Psoas muscle (tissue), 8 donors: ENCODE results near the gene GNPAT. TPM values are rescaled to one million over a fixed set of nuclear protein-coding genes. Genes with fewer than 3 reads are reported as not detected.

Source experiments
- ATAC-seq, 4 donors: fragments of 200-7000 bp; cut with Tn5 transposase; one replicate each; pipeline ENCODE4 v1.9.1; 2020; ENCODE audit warnings: moderate library complexity in 3 of 4, mild to moderate bottlenecking in 2 of 4
- DNase-seq, 2 donors: peaks; one replicate each; pipeline ENCODE4 v3.0.0-alpha.2; 2020
- H3K27ac ChIP-seq: fragments of 200-600 bp; one replicate; pipeline ENCODE4 v1.8.0; 2022
- H3K27me3 ChIP-seq, 3 donors: fragments of 200-600 bp in 1 of 3; one replicate each; pipeline versions ENCODE4 v1.6.1 to v1.8.0; 2013 to 2022; ENCODE audit warnings: low read length in 2 of 3, mild to moderate bottlenecking in 2 of 3, moderate library complexity in 1 of 3; ENCODE audit not compliant: insufficient read depth in 3 of 3
- H3K36me3 ChIP-seq, 2 donors: fragments of 200-600 bp in 1 of 2; one replicate each; pipeline versions ENCODE4 v1.6.1 to v1.8.0; 2013 to 2022; ENCODE audit warnings: low read depth in 1 of 2, mild to moderate bottlenecking in 1 of 2, moderate library complexity in 1 of 2; ENCODE audit not compliant: insufficient read depth in 1 of 2
- H3K4me1 ChIP-seq: fragments of 200-600 bp; one replicate; pipeline ENCODE4 v1.8.0; 2022
- H3K4me3 ChIP-seq: fragments of 200-600 bp; one replicate; pipeline ENCODE4 v1.8.0; 2022; ENCODE audit warnings: mild to moderate bottlenecking
- H3K9me3 ChIP-seq: fragments of 200-600 bp; one replicate; pipeline ENCODE4 v1.8.0; 2022
- WGBS, 3 donors: extraction: QIAGEN DNeasy Blood & Tissue Kit; methylation state at CpG; one replicate each; pipeline versions ENCODE4 v1.1.6 to v1.1.7; 2013; 5-methylcytosine and 5-hydroxymethylcytosine counted together
- intact Hi-C, 2 donors: fragments of 100-400 bp; cut with DNase I; formaldehyde crosslinking; loops; one replicate each; pipeline versions ENCODE4 v1.11.0 to v1.14.2; 2022
- polyA plus RNA-seq, 3 donors: library from polyadenylated mRNA; stranded (reverse); fragments of 200-250 nt; gene quantifications; one replicate each; pipeline ENCODE4 v1.2.3, GENCODE V29; 2013
- total RNA-seq, 4 donors: library from RNA; stranded (reverse); fragmentation: NEBNext Ultra II Directional in 2 of 4; extraction: Animal tissue kit (Norgen Biotek cat#: 25700) in 2 of 4; gene quantifications; one replicate each; pipeline versions ENCODE4 v1.2.1 to v1.2.4, GENCODE V29; 2021 to 2023
- TF ChIP-seq, protein P1 (sequence below): fragments of 200-600 bp; IDR thresholded peaks from one replicate; pipeline ENCODE4 v1.8.0; 2022; ENCODE audit warnings: antibody characterized with exemption
- donor health status: healthy with polysubstance abuse.
- donor health status: DM: no; HTN: no; CAD: no; lungs with moderate emphysema.
- donor health status: Bipolar disorder and iron deficiency.
- donor health status: healthy.
- donor health status: DM: yes; HTN: yes; CAD: no.
- donor health status: DM: no; HTN: no; CAD: no.
- donor health status: DM: no; HTN: no; CAD: no.
- donor health status: DM: yes; HTN: yes; CAD: no.

Gene GNPAT
- total and polyA plus RNA-seq, 7 donors = 45.5 to 112 (median 70.9) TPM

DNA sequence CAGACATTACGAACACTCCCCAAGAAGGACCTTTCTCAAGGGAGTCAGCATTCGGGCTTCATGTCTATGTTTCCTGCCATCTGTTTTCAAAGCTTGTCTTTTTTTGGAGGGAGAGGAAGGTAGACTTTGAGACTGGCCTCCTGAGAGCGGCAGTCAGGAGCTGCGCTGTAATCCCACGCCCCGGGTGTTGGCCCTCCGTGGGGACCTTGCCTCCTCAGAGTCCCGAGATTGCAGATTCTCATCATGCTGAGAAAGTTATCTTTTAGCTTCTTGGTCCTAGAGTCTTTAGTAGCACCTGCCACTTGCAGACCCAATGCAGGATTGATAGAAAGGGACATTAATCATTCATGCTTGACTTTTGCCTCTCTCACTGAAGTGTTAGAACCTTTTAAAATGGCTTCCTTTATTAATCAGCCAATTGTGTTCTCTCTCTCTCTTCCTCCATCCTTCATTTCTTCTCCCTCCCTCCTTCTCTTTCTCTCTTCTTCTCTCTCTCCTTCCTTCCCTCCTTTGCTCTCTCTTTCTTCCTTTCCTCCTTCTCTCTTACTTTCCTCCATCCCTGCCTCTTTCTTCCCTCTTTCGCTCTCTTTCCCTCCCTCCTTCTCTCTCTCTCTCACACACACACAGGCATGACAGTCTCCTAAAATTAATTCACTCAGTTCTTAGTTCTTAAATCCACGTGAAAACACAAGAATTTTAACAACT is 25.2 kb upstream of the GNPAT start:
- intact Hi-C loops = no loop called here
- H3K36me3 ChIP-seq = no peaks in the 10 kb centered on the region
- no peak overlapping the region for H3K4me3 ChIP-seq
- TF ChIP-seq, protein P1, sequence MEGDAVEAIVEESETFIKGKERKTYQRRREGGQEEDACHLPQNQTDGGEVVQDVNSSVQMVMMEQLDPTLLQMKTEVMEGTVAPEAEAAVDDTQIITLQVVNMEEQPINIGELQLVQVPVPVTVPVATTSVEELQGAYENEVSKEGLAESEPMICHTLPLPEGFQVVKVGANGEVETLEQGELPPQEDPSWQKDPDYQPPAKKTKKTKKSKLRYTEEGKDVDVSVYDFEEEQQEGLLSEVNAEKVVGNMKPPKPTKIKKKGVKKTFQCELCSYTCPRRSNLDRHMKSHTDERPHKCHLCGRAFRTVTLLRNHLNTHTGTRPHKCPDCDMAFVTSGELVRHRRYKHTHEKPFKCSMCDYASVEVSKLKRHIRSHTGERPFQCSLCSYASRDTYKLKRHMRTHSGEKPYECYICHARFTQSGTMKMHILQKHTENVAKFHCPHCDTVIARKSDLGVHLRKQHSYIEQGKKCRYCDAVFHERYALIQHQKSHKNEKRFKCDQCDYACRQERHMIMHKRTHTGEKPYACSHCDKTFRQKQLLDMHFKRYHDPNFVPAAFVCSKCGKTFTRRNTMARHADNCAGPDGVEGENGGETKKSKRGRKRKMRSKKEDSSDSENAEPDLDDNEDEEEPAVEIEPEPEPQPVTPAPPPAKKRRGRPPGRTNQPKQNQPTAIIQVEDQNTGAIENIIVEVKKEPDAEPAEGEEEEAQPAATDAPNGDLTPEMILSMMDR = no peak
- 57 to 63% (median 62%) methylated on average over 10 of the region's 10 CpGs for WGBS, 3 donors
- ATAC-seq = no peak
- DNase-seq = no peak
- peaks cover 0 to 16% (median 3%) of the 10 kb centered on the region in 3 donors for H3K27me3 ChIP-seq
- H3K4me1 ChIP-seq = no peaks in the 10 kb centered on the region
- H3K27ac ChIP-seq = no peak overlapping the region
- H3K9me3 ChIP-seq = no peaks in the 10 kb centered on the region

DNA sequence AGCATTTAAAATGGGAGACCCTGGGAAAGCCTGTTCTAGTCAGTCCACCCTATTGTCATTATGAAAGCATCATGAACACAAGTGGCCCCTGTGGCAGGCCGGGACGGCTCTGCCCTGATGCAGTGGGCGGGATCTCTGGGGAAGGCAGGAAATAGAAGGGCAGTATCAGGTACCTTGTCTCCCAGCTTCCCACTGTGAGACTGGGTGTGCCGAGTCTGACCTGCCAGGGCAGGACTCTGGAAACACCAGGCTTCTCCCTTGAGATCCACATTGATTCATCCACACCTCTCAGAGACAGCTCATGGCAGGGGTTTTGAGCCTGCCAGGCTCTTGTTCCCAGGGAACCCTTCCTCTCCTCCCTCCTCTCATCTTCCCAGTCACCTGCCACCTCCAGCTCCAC is 24.5 kb upstream of the GNPAT start:
- intact Hi-C loops = no loop called here
- Histone ChIP-seq H3K4me1 (no peaks in the 10 kb centered on the region), H3K27ac (no peak overlapping the region), H3K9me3 (no peaks in the 10 kb centered on the region), H3K36me3 (no peaks in the 10 kb centered on the region), H3K4me3 (no peak overlapping the region), H3K27me3 (peaks cover 0 to 16% (median 3%) of the 10 kb centered on the region in 3 donors)
- no peak for DNase-seq
- WGBS, 3 donors = 46 to 56% (median 50%) methylated on average over 4 of the region's 4 CpGs
- no peak for ATAC-seq
- TF ChIP-seq, protein P1 = no peak

DNA sequence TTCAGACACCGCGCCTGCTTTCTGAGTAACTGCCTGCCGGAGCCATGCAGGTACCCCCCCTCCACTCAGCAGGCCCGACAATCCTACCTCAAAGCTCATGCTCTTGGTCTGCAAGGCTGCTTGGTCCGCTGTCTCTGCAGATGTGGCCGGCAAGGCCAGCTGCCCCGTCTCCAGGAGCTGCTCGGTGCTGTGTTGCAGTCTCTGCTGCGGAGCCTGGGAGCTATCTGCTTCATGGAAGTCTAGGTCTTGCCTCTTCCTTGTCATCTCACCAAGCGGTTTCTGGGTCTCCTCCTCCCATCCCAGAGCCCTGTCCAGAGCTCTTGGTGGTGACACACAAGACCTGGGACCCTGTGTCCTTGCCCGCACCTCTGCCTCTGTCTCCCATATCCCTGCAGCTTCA is 24.0 kb upstream of the GNPAT start:
- intact Hi-C loops = no loop called here
- Histone ChIP-seq H3K27me3 (peaks cover 0 to 16% (median 3%) of the 10 kb centered on the region in 3 donors), H3K4me3 (no peak overlapping the region), H3K27ac (no peak overlapping the region), H3K9me3 (no peaks in the 10 kb centered on the region), H3K36me3 (no peaks in the 10 kb centered on the region), H3K4me1 (no peaks in the 10 kb centered on the region)
- WGBS, 3 donors = 84 to 87% (median 84%) methylated on average over 11 of the region's 11 CpGs
- ATAC-seq = no peak
- TF ChIP-seq, protein P1 = no peak
- no peak for DNase-seq

DNA sequence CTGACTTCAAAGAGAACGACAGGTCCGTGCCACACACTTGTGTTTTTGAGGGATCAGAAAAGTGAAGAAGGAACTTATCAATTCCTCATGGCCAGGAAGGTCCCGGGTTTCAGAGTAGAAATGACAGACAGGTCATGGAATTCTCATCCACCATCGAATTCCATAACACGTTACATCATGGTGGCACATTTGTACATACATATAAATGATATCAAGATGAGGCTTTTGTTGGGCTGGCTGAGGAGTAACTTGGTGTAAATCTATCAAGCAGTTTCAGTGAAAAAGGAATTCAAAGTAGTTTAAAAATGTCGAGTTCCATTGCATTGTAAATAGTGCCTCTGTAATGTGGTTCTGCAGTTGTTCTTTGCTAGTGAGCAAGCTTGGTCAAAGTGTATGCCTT is 22.9 kb upstream of the GNPAT start:
- intact Hi-C loops = no loop called here
- no peak overlapping the region for H3K27ac ChIP-seq
- DNase-seq = no peak
- ATAC-seq = no peak
- H3K4me1 ChIP-seq = no peaks in the 10 kb centered on the region
- WGBS, 3 donors = 74 to 83% (median 76%) methylated on average over 6 of the region's 6 CpGs
- H3K9me3 ChIP-seq = no peaks in the 10 kb centered on the region
- peaks cover 0 to 15% (median 3%) of the 10 kb centered on the region in 3 donors for H3K27me3 ChIP-seq
- TF ChIP-seq, protein P1 = no peak
- H3K4me3 ChIP-seq = no peak overlapping the region
- peaks cover 0 to 9% of the 10 kb centered on the region in 2 donors for H3K36me3 ChIP-seq
